Bronchial epithelial cell (primary cell): Measurements from ENCODE around the gene TBX4. TPM values are rescaled to one million over a fixed set of nuclear protein-coding genes. Genes with fewer than 3 reads are reported as not detected.
"Not testable (repeated sequence)": the region's sequence is repeated elsewhere in the genome, so short reads cannot be mapped to it uniquely, and the experiment has no call there.

Source experiments
- DNase-seq: peaks from one replicate; pipeline ENCODE4 v3.0.0-alpha.2; 2010; ENCODE audit warnings: low read depth
- FAIRE-seq: peaks from 2 replicates; lab custom pipeline; 2011; peaks lifted over from hg19 to GRCh38; lab: Jason Lieb, UNC
- H3K27me3 ChIP-seq: 2 replicates; pipeline ENCODE4 v1.5.1; 2011; ENCODE audit warnings: low read length; ENCODE audit not compliant: control insufficient read depth, insufficient read depth
- H3K36me3 ChIP-seq: 2 replicates; pipeline ENCODE4 v1.5.1; 2011; ENCODE audit warnings: low read length; ENCODE audit not compliant: control insufficient read depth, insufficient read depth
- H3K4me3 ChIP-seq: 2 replicates; pipeline ENCODE4 v1.5.1; 2011; ENCODE audit warnings: mild to moderate bottlenecking, low read depth, low read length, control low read depth
- total RNA-seq: library from RNA; depleted of rRNA; stranded (reverse); fragments of >200 nt; gene quantifications from 2 replicates; pipeline ENCODE4 v1.2.1, GENCODE V29; 2014
- TF ChIP-seq, protein P1 (sequence below): IDR thresholded peaks from 2 replicates; pipeline ENCODE4 v1.5.1; 2011; ENCODE audit warnings: mild to moderate bottlenecking, moderate library complexity, low read length, control low read depth, inconsistent platforms; ENCODE audit not compliant: insufficient read depth, severe bottlenecking

The TBX4 gene
- total RNA-seq, 1 donor from 2014 or later: not detected

GRCh38 chr17:61507383-61508066 lies 55.3 kb downstream of the TBX4 start:
- Histone ChIP-seq H3K4me3 (no peak overlapping the region), H3K27me3 (peaks cover 2% of the 10 kb centered on the region), H3K36me3 (no peaks in the 10 kb centered on the region)
- FAIRE-seq (no peak), DNase-seq (no peak)
- TF ChIP-seq, protein P1, sequence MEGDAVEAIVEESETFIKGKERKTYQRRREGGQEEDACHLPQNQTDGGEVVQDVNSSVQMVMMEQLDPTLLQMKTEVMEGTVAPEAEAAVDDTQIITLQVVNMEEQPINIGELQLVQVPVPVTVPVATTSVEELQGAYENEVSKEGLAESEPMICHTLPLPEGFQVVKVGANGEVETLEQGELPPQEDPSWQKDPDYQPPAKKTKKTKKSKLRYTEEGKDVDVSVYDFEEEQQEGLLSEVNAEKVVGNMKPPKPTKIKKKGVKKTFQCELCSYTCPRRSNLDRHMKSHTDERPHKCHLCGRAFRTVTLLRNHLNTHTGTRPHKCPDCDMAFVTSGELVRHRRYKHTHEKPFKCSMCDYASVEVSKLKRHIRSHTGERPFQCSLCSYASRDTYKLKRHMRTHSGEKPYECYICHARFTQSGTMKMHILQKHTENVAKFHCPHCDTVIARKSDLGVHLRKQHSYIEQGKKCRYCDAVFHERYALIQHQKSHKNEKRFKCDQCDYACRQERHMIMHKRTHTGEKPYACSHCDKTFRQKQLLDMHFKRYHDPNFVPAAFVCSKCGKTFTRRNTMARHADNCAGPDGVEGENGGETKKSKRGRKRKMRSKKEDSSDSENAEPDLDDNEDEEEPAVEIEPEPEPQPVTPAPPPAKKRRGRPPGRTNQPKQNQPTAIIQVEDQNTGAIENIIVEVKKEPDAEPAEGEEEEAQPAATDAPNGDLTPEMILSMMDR: no peak

DNA sequence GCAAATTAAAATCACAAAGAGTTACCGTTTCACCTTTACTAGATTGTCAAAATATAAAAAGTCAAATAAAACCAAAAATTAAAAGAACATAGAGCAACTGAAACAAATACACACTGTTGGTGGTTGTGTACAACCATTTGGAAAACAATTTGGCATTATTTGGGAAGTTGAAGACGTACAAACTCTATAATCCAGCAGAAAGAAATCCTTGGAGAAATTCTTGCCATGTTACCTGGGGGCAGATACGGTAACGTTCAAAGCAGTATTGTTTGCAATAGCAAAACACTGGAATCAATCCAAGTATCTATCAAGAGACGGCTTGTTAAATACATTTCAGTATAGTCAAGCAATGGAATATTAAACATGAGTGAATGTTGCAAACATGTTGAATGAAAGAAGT lies 56.7 kb downstream of the TBX4 start:
- Histone ChIP-seq H3K36me3 (no peaks in the 10 kb centered on the region), H3K4me3 (no peak overlapping the region), H3K27me3 (peaks cover 2% of the 10 kb centered on the region)
- DNase-seq: peak; percentile 18
- FAIRE-seq: no peak
- TF ChIP-seq, protein P1: no peak

DNA sequence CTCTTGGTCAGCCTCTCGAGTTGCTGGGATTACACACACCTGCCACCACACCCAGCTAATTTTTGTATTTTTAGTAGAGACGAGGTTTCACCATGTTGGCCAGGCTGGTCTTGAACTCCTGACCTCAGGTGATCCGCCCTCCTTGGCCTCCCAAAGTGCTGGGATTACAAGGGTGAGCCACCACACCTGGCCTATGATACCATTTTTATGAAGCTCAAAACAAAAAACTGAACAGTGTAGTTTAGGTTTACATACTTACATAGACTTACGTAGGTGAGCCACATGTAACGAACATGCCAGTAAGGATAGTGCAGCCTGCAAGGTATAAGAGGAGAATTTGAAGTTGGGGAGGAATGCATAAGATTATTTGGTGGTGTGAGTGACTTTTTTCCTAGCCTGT lies 57.2 kb downstream of the TBX4 start:
- not testable (repeated sequence) for H3K27me3 ChIP-seq, DNase-seq, H3K36me3 ChIP-seq, FAIRE-seq, H3K4me3 ChIP-seq

- FAIRE-seq: no peak
- TF ChIP-seq, protein P1: no peak
- peaks cover 2% of the 10 kb centered on the region for H3K27me3 ChIP-seq
- H3K36me3 ChIP-seq: no peaks in the 10 kb centered on the region
- H3K4me3 ChIP-seq: no peak overlapping the region
- no peak for DNase-seq
These were observed 58.0 kb downstream of the TBX4 start for GRCh38 chr17:61510237-61510636.

DNA sequence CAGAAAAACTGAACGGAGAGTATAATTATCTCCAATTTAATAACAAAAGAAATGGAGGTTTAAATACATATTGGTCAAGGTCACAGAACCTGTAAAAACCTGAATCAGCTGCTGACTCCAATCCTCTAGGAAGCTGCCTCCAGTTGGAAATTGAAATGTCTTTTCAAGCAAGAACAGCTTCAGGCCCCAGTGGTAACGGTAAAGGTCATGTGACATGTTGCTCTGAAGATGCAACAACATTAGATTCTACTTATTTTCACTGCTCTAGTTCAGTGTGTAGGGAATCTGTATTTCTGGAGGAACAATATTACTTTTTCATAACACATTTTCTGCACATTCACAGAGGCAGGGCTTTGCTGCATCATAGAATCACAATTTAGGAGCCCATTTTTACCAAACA lies 58.8 kb downstream of the TBX4 start:
- Histone ChIP-seq H3K36me3 (no peaks in the 10 kb centered on the region), H3K4me3 (no peak overlapping the region), H3K27me3 (peaks cover 2% of the 10 kb centered on the region)
- TF ChIP-seq, protein P1: no peak
- FAIRE-seq: no peak
- DNase-seq: no peak

- DNase-seq (no peak), FAIRE-seq (no peak)
- peaks cover 2% of the 10 kb centered on the region for H3K27me3 ChIP-seq
- H3K4me3 ChIP-seq: no peak overlapping the region
- TF ChIP-seq, protein P1: no peak
- no peaks in the 10 kb centered on the region for H3K36me3 ChIP-seq
These were observed 59.4 kb downstream of the TBX4 start for GRCh38 chr17:61511480-61512182.
